HEK293 (cell line): Measurements from ENCODE around the gene CDC42EP5.

Experiments
- CTCF ChIA-PET: fragments of 350-600 bp; formaldehyde crosslinking; extraction: SDS; loops from one replicate; lab custom pipeline; 2021; ENCODE audit warnings: antibody characterized with exemption; lab: Yijun Ruan, JAX
- POLR2A ChIA-PET: fragments of 300-600 bp; formaldehyde crosslinking; extraction: SDS; loops from one replicate; lab custom pipeline; 2020; ENCODE audit warnings: antibody characterized with exemption, inconsistent platforms; lab: Yijun Ruan, JAX
- H3K27ac ChIP-seq: fragments of 200-500 bp; sonication (Bioruptor generic); 2 replicates; pipeline ENCODE4 v1.5.1; 2014; ENCODE audit warnings: low read depth, low read length, control low read depth, inconsistent platforms; ENCODE audit errors: extremely low read depth
- H3K36me3 ChIP-seq, 2 experiments: fragments of 200-500 bp in 1 of 2; sonication (Bioruptor generic) in 1 of 2; 1 replicate in 1 of 2; 2 replicates in 1 of 2; pipeline ENCODE4 v1.5.1; 2014 to 2017; ENCODE audit warnings: inconsistent platforms in 2 of 2, low read length in 2 of 2; ENCODE audit not compliant: control insufficient read depth in 2 of 2, insufficient read depth in 1 of 2
- H3K4me1 ChIP-seq: fragments of 200-500 bp; sonication (Bioruptor generic); 2 replicates; pipeline ENCODE4 v1.5.1; 2014; ENCODE audit warnings: mild to moderate bottlenecking, low read length, inconsistent platforms; ENCODE audit not compliant: control insufficient read depth, insufficient read depth
- H3K4me3 ChIP-seq: 2 replicates; pipeline ENCODE4 v1.5.1; 2011; ENCODE audit warnings: low read depth, mild to moderate bottlenecking, control low read depth, low read length, moderate library complexity
- H3K9me3 ChIP-seq: fragments of 200-500 bp; sonication (Bioruptor generic); 2 replicates; pipeline ENCODE4 v1.5.1; 2014; ENCODE audit warnings: low read depth, low read length, inconsistent platforms; ENCODE audit not compliant: control insufficient read depth, insufficient read depth
- KLF10 ChIP-seq: fragments of 450-650 bp; IDR thresholded peaks from 2 replicates; pipeline ENCODE4 v1.5.1; 2018; ENCODE audit warnings: missing biosample characterization, mild to moderate bottlenecking, missing genetic modification characterization
- KLF9 ChIP-seq: fragments of 450-650 bp; formaldehyde crosslinking; IDR thresholded peaks from 2 replicates; pipeline ENCODE4 v1.5.1; 2016; ENCODE audit warnings: missing biosample characterization, missing genetic modification characterization, low read depth
- PRDM6 ChIP-seq: fragments of 450-650 bp; formaldehyde crosslinking; IDR thresholded peaks from 2 replicates; pipeline ENCODE4 v1.5.1; 2017; ENCODE audit warnings: missing biosample characterization, missing genetic modification characterization
- SALL2 ChIP-seq: fragments of 450-650 bp; formaldehyde crosslinking; IDR thresholded peaks from 2 replicates; pipeline ENCODE4 v1.5.0; 2017; ENCODE audit warnings: missing biosample characterization, mild to moderate bottlenecking, missing genetic modification characterization, borderline replicate concordance
- ZBTB21 ChIP-seq: fragments of 450-650 bp; formaldehyde crosslinking; IDR thresholded peaks from 2 replicates; pipeline ENCODE4 v1.5.1; 2017; ENCODE audit warnings: missing biosample characterization, missing genetic modification characterization
- ZNF138 ChIP-seq: fragments of 450-650 bp; formaldehyde crosslinking; IDR thresholded peaks from 2 replicates; pipeline ENCODE4 v1.5.1; 2016; ENCODE audit warnings: missing biosample characterization, missing genetic modification characterization, borderline replicate concordance
- ZNF148 ChIP-seq: fragments of 450-650 bp; formaldehyde crosslinking; IDR thresholded peaks from 2 replicates; pipeline ENCODE4 v1.5.0; 2017; ENCODE audit warnings: missing biosample characterization, missing genetic modification characterization, borderline replicate concordance
- ZNF169 ChIP-seq: fragments of 450-650 bp; formaldehyde crosslinking; IDR thresholded peaks from 2 replicates; pipeline ENCODE4 v1.5.1; 2016; ENCODE audit warnings: missing biosample characterization, missing genetic modification characterization
- ZNF214 ChIP-seq: fragments of 450-650 bp; formaldehyde crosslinking; IDR thresholded peaks from 2 replicates; pipeline ENCODE4 v1.5.1; 2017; ENCODE audit warnings: missing biosample characterization, mild to moderate bottlenecking, missing genetic modification characterization, borderline replicate concordance
- ZNF239 ChIP-seq: fragments of 450-650 bp; formaldehyde crosslinking; IDR thresholded peaks from 2 replicates; pipeline ENCODE4 v1.5.1; 2016; ENCODE audit warnings: missing biosample characterization, missing genetic modification characterization
- ZNF324 ChIP-seq: fragments of 450-650 bp; formaldehyde crosslinking; IDR thresholded peaks from 2 replicates; pipeline ENCODE4 v1.5.1; 2016; ENCODE audit warnings: missing biosample characterization, missing genetic modification characterization
- ZNF549 ChIP-seq: fragments of 450-650 bp; IDR thresholded peaks from 2 replicates; pipeline ENCODE4 v1.5.1; 2018; ENCODE audit warnings: missing biosample characterization, missing genetic modification characterization, mild to moderate bottlenecking, inconsistent platforms, moderate library complexity
- ZNF585B ChIP-seq: fragments of 450-650 bp; formaldehyde crosslinking; IDR thresholded peaks from 2 replicates; pipeline ENCODE4 v1.5.1; 2016; ENCODE audit warnings: missing biosample characterization, missing genetic modification characterization
- ZNF701 ChIP-seq: fragments of 450-650 bp; formaldehyde crosslinking; IDR thresholded peaks from 2 replicates; pipeline ENCODE4 v1.5.1; 2016; ENCODE audit warnings: missing biosample characterization, missing genetic modification characterization
- ZNF707 ChIP-seq: fragments of 450-650 bp; formaldehyde crosslinking; IDR thresholded peaks from 2 replicates; pipeline ENCODE4 v1.5.1; 2016; ENCODE audit warnings: missing biosample characterization, missing genetic modification characterization
- ZNF792 ChIP-seq: fragments of 450-650 bp; formaldehyde crosslinking; IDR thresholded peaks from 2 replicates; pipeline ENCODE4 v1.5.1; 2016; ENCODE audit warnings: missing biosample characterization, missing genetic modification characterization
- TF ChIP-seq, protein P1 (sequence below): fragments of 450-650 bp; formaldehyde crosslinking; IDR thresholded peaks from 2 replicates; pipeline ENCODE4 v1.5.1; 2016; ENCODE audit warnings: missing biosample characterization, missing genetic modification characterization
- TF ChIP-seq, protein P2 (sequence below): fragments of 450-650 bp; formaldehyde crosslinking; conservative IDR thresholded peaks from 2 replicates; pipeline ENCODE4 v1.5.1; 2016; ENCODE audit warnings: low read depth, missing biosample characterization, missing genetic modification characterization

Gene CDC42EP5

DNA sequence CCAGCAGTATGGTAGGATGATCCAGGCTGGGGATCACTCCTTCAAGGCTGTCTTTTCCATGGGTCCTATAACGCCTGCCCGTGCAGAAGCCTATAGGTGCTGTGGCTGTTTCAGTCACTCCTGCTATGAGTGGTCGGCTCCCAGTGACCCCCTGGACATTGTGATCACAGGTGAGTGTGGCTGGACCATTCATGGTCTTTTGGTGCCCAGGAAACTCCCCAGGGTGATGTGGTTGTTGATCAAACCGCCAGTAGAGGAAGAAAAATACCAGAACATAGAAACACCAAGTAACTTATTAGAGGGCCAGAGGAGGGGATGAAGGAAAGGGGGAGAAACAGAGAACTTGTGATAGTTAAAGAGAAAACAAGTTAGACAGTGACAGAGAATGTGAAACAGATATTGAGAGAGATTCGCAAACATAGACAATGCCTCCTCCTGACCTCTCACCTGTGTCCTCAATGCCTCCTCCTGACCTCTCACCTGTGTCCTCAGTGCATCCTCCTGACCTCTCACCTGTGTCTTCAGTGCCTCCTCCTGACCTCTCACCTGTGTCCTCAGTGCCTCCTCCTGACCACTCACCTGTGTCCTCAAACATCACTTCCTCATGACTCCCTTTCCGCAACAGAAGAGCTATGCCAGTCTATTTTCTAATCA, 48.9 kb upstream of the CDC42EP5 start:
- no peaks in the 10 kb centered on the region for H3K9me3 ChIP-seq
- no peak overlapping the region for H3K4me3 ChIP-seq
- no peak overlapping the region for H3K27ac ChIP-seq
- ChIA-PET POLR2A (no interaction called here), CTCF (interaction anchor here (0.6 kb wide), 1 partner anchor 39 kb away, joined by 3 read pairs; no protein-coding TSS in a partner anchor)
- H3K4me1 ChIP-seq: no peaks in the 10 kb centered on the region
- no peaks in the 10 kb centered on the region for H3K36me3 ChIP-seq
- TF ChIP-seq ZNF549 (no peak), ZNF239 (tag by site-specific recombination) (no peak), KLF10 (tag by site-specific recombination) (no peak), ZNF214 (tag by site-specific recombination) (no peak), KLF9 (tag by site-specific recombination) (no peak), ZNF707 (tag by site-specific recombination) (no peak), ZNF585B (tag by site-specific recombination) (no peak), SALL2 (tag by site-specific recombination) (no peak), ZNF701 (tag by site-specific recombination) (no peak), ZNF169 (no peak)
- TF ChIP-seq, protein P1, sequence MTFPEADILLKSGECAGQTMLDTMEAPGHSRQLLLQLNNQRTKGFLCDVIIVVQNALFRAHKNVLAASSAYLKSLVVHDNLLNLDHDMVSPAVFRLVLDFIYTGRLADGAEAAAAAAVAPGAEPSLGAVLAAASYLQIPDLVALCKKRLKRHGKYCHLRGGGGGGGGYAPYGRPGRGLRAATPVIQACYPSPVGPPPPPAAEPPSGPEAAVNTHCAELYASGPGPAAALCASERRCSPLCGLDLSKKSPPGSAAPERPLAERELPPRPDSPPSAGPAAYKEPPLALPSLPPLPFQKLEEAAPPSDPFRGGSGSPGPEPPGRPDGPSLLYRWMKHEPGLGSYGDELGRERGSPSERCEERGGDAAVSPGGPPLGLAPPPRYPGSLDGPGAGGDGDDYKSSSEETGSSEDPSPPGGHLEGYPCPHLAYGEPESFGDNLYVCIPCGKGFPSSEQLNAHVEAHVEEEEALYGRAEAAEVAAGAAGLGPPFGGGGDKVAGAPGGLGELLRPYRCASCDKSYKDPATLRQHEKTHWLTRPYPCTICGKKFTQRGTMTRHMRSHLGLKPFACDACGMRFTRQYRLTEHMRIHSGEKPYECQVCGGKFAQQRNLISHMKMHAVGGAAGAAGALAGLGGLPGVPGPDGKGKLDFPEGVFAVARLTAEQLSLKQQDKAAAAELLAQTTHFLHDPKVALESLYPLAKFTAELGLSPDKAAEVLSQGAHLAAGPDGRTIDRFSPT (tag by site-specific recombination): no peak

DNA sequence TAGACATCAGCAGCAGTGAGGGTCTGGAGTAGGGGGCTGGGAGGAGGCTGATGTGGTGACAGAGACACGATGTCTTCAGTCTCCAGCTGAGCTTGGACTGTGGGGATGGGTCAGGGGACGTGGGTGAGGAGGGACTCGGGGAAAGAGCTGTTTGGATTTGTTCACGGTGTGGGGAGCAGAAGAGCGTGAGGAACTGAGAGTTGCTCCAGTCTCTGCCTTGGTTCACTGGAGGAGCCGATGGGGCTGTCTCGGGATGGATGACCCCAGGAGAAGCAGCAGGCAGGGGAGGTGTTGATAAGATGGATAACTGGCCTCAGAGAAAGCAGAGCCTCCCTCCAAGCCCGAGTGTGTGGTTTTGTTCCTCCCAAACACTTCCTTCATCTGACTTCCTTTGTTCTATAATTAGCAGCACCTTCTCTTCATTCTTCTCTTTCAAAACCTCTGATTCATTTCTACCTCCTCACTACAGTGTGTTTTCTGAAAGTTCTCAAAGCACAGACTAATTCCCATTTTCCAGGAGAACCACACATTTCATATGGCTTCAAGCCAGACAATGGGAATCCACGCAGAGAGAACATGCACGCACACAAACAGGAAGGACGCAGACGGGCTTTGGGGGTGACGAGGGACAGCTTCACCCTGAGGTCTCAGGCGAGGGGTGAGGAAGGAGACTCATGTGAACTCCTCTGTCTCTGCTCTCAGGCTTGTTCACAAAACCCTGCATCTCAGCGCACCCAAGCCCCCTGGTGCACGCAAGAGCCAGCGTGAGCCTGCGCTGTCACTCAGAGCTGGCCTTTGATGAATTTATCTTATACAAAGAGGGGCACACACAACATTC, 48.1 kb upstream of the CDC42EP5 start:
- no peak for TF ChIP-seq PRDM6
- TF ChIP-seq ZBTB21 (tag by site-specific recombination): no peak
- no peak for TF ChIP-seq ZNF138 (tag by site-specific recombination)
- no peak for TF ChIP-seq ZNF148 (tag by site-specific recombination)
- TF ChIP-seq, protein P2, sequence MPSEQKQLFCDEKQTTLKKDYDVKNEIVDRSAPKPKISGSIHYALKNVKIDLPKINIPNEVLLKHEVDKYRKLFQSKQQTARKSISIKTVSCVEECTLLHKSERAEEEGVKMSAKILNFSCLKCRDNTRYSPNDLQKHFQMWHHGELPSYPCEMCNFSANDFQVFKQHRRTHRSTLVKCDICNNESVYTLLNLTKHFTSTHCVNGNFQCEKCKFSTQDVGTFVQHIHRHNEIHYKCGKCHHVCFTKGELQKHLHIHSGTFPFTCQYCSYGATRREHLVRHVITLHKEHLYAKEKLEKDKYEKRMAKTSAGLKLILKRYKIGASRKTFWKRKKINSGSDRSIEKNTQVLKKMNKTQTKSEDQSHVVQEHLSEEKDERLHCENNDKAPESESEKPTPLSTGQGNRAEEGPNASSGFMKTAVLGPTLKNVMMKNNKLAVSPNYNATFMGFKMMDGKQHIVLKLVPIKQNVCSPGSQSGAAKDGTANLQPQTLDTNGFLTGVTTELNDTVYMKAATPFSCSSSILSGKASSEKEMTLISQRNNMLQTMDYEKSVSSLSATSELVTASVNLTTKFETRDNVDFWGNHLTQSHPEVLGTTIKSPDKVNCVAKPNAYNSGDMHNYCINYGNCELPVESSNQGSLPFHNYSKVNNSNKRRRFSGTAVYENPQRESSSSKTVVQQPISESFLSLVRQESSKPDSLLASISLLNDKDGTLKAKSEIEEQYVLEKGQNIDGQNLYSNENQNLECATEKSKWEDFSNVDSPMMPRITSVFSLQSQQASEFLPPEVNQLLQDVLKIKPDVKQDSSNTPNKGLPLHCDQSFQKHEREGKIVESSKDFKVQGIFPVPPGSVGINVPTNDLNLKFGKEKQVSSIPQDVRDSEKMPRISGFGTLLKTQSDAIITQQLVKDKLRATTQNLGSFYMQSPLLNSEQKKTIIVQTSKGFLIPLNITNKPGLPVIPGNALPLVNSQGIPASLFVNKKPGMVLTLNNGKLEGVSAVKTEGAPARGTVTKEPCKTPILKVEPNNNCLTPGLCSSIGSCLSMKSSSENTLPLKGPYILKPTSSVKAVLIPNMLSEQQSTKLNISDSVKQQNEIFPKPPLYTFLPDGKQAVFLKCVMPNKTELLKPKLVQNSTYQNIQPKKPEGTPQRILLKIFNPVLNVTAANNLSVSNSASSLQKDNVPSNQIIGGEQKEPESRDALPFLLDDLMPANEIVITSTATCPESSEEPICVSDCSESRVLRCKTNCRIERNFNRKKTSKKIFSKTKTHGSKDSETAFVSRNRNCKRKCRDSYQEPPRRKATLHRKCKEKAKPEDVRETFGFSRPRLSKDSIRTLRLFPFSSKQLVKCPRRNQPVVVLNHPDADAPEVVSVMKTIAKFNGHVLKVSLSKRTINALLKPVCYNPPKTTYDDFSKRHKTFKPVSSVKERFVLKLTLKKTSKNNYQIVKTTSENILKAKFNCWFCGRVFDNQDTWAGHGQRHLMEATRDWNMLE (tag by site-specific recombination): no peak
- TF ChIP-seq ZNF324 (tag by site-specific recombination): no peak
- no peak for TF ChIP-seq ZNF792
- Histone ChIP-seq H3K36me3 (no peaks in the 10 kb centered on the region), H3K9me3 (no peaks in the 10 kb centered on the region), H3K4me3 (no peak overlapping the region), H3K27ac (no peak overlapping the region), H3K4me1 (no peaks in the 10 kb centered on the region)
- POLR2A ChIA-PET: no interaction called here
- CTCF ChIA-PET: interaction anchor here (0.6 kb wide), 1 partner anchor 40 kb away, joined by 3 read pairs; no protein-coding TSS in a partner anchor
